CD4-positive, alpha-beta T cell treated with Interleukin-1 beta for 1 hour (primary cell): ENCODE results near the gene HNMT.
"Not testable (repeated sequence)": the region's sequence is repeated elsewhere in the genome, so short reads cannot be mapped to it uniquely, and the experiment has no call there.

Experiments
- DNase-seq, 2 donors: peaks; one replicate each; pipeline ENCODE4 v3.0.0-alpha.2; 2020 to 2022

Gene HNMT

DNA sequence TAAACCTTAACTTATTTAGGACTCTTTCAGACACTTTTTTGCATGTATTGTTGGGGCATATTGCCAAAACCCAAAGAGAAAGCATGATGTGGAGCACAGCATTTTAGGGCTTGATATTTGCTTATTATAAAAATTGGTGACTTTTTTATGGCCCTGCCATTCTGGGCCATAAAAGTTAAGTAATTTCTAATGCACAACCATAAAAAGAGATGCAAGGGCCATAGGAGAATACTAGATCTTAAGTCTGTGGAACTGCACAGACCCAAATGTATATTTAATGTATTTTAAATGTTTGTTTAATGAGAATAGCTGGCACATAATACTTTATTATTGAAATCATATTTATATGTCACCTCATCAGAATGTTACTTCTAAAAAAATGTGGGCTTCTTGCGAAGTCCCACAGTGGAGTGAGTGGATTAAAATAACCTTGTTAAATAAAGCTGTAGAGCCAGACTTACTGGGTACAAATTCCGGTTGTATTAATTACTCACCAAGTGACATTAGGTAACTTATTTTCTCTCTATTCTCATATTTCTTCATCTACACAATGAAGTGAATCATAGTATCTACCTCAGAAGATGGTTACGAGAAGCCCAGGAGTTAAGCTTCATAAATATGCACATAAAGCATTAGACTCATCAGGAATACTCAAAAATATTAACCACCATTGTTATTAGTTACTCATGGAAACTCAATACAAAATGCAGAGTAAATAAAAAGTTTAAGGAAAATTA, 52.2 kb downstream of the HNMT start:
- no peak for DNase-seq

- DNase-seq, result no peak
These were observed 53.6 kb downstream of the HNMT start for GRCh38 chr2:138017824-138018223.

DNA sequence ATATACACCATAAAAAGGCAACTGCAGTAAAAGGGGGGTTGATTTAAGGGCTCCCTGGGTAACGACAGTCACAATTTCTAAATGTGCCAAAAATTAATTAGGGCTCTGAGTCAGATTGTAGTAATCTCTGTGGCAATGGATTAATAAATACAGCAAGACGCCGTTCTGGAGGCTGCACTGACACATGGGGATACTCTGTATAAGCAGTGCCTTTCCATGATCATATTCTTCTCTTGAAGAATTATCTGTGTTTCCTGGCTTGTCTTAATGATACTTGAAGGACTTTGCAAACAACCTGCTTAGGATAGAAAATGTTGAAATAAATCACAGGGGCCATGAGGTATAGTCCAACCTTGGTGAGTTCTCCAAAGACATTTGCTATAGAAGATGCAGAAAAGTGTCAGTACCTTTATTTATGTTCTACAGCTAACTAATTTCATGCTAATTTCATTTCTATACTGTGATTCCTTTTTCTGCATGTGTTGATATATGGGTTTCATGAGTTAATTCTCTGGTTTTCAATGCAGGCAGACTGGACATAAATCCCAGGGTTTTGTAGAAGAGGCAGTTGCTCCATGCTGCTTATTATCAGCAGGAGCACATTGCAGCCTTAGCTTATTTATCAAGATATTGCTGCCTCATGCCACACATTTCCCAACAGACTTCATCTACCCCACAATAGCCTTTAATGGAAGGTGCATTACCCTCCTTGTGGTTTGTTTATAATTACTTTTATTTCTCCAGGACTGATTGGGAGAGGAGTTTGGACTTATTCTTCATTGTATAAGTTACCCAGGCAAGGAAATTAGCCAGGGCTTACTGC, 54.8 kb downstream of the HNMT start:
- no peak for DNase-seq

DNA sequence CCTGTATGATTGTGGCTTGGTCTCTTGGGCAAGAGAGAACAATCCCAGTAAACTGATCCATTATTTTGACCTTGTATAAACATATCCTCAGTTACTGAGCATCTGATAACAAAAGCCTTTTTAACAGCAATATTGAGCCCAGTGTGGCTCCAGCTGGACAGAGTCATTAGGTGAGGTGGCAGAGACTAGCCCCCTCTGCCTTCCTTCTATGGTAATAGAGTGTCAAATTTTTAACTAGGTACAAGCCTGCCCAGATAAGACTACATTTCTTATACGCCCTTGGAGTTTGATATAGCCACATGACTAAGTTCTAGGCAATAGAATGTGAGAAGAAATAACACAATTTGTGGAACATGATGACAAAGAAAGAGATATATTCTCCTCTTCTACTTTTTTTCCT, 56.2 kb downstream of the HNMT start:
- no peak for DNase-seq

- DNase-seq, result no peak
These were observed 56.9 kb downstream of the HNMT start for GRCh38 chr2:138021154-138021553.

DNA sequence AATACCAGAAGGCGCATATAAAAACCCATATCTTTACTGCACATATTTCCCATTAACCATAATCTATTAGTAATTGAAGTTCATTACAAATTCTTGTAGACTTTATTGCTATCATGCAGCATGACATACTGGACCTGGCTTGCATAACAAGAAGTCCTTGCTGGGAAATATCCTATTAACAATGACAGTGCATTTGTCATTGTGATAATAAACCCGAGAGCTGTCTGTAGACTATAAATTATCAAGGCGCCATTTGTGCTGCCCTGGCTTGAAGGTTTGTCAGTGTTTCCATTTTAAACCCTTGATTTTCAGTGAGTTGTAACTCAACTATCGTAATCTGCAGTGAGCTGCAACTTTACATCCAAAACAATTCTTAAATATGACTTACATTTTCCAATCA, 59.0 kb downstream of the HNMT start:
- DNase-seq, result no peak

DNA sequence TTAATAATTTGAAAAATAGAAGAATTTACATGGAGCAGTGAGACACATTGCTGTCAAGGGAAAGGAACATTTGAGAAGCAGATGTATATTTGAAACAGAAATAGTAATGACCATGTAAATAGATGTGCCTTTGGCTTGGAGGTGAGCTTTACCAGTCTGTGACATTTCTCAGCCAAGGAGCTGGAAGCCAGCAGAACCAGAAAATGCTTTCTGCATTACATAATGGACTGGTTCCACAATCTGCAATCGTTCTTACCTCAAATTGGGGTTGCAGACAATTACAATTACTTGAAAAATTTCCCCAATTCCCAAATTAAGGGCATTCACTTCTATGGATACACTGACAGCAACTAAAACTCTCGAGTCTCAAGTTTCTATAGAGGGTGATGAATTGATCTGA, 59.7 kb downstream of the HNMT start:
- no peak for DNase-seq

DNA sequence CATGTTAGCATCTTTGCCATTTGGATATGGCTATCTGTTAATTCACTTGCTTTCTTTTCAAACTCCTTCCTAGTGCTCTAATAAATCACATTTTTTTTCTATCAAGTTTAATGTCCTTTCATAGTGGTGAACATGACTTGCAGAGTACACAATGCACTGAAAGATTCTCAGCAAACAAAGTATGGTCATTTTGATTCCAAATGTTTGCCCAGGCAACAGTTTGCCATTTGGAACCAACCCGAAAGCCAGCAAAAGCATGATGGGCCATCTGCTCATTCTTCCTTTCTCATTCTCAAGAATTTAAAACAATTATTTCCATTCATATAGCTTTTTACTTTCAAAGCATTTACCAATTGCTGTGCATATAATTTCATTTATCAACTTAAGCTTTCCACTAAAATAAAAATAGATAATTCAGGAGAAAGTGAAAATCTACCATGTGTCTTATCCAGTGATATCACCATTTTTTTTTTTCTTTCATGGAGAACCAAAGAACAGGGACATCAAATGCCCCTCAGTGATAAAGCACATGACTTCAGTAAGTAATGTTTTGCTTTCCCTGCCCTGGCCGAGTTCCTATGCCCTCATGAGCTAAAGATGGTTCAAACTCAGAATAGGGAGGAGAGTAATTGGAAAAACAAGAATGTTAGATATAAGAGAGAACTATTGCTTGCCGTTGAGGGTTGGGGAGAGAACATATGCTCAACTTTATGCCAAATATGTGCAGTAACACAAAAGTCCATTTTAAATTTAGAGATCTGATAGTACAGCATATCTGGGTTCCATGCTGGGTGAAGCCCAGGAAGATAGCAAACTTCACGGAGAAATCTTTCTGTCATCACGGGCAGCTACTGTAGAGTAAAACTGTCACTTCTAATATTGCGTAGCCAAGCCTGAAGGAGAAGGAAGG, 62.1 kb downstream of the HNMT start:
- DNase-seq, result no peak

DNA sequence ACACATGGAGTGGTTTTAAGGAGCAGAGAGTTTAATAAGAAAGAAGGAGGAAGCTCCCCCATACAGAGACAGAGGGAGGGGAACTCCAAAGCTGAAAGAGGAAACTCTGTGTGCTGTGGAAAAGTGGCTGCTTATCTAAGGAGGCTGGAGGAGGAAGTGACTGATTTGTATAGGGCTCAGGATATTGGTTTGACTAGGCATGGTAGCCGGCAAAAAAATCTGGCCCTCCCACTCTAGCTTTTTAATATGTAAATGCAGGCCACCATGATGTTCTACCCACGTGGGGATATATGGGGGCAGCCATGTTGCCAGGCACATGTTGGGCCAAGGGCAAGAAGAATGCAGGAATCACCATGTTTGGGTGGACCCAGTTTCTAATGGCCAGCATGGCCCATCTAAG, 64.3 kb downstream of the HNMT start:
- DNase-seq, result peak; percentile 1 to 27

- DNase-seq, result no peak
These were observed 65.0 kb downstream of the HNMT start for GRCh38 chr2:138029276-138029675.

DNA sequence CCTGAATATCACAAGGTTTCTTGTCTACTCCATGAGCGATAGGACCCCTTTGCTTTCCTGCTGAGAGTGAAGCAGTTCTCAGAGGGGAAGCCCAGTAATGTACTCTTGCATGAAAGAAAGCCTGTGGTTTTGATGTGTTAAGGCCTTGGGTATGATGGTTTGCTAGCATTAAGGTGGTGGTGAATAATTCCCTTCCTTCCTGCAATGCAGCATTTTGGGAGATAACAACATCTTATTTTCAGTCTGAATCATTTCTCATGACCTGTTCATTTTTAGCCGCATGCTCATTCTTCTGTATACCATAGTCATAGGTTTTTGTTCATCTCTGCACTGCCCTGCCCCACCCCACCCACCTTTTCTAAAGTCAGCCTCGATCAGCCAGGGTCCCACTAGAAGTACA, 66.2 kb downstream of the HNMT start:
- DNase-seq, result no peak

DNA sequence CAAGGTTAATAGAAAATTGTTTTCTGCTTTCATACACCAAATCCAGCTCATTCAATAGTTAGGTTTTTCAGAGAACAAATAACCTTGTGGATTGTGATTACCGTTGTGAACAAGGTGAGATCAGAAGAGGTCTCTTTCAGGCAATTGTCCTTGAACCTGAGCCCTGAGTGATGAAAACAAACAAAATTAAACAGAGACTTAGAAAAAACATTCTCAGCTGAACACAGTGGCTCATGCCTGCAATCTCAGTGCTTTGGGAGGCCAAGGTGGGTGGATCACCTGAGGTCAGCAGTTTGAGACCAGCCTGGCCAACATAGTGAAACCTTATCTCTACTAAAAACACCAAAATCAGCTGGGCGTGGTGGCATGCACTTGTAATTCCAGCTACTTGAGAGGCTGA, 68.1 kb downstream of the HNMT start:
- no peak for DNase-seq

GRCh38 chr2:138034536-138034935, 70.3 kb downstream of the HNMT start:
- no peak for DNase-seq

- DNase-seq, result no peak
These were observed 71.4 kb downstream of the HNMT start for GRCh38 chr2:138035608-138036217.

- no peak for DNase-seq
These were observed 72.2 kb downstream of the HNMT start for GRCh38 chr2:138036522-138036921.

DNA sequence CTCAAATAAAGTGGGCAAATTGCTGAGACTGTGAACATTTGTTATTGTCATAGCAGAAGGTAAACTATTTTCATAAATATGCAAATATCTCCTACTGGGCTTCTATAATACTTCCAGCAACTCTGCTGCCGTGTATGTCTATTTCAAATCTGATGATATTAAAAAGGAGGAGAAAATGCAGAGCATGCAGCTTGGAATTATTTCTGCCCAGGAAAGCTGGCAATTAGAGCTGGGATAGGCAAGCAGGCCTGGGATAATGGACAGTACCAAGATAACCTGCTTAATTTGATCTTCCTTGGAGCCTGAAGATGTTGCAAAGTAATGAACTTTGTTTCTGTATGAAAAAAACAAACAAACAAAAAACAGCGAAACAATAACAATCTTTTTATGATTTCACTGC, 72.8 kb downstream of the HNMT start:
- no peak for DNase-seq

DNA sequence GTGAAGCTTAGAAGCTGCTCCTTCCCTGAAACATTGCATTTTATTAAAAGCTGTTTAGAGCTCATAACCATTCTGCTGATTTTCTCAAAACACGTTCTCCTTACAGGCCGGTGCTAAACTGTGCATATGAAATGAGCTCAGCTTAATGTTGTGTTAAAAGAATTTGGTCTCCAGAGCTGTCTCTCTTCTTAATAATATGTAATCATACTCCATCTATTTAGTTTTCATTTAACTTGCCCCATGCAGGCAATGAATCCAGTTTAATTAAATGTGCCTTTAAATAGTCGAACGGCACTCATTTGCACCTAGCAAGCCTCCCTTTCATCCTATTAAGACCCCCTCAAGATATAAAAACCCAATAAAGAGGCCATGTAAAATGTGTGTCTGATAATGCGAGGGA, 76.3 kb downstream of the HNMT start:
- no peak for DNase-seq

GRCh38 chr2:138042311-138042710, 78.0 kb downstream of the HNMT start:
- DNase-seq, result no peak

DNA sequence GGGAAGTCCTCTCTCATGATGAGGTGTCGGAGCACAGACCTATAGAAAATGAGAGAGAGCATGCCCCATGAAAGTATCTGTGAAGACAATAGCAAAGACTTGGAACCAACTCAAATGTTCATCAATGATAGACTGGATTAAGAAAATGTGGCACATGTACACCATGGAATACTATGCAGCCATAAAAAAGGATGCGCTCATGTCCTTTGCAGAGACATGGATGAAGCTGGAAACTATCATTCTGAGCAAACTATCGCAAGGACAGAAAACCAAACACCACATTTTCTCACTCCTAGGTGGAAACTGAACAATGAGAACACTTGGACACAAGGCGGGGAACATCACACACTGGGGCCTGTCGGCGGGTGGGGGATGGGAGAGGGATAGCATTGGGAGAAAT, 79.3 kb downstream of the HNMT start:
- DNase-seq, result not testable (repeated sequence)

DNA sequence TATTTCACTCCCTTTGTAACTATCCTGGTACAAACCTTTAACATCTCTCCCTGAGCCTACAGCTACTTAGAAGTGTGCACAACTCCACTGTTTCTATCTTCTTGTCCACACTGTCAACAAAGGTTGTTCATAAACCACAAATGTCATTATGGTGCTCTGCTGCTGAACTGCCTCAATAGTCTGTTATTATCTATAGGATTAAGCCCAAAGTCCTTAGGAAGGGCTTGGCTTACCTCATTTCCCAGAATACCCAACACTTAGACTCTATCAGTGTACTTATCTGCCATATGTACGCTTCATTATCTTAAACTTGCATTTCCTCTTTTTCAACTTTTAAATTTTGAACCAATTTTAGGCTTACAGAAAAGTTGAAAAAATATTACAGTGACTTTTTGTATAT, 94.2 kb downstream of the HNMT start:
- DNase-seq, result no peak

DNA sequence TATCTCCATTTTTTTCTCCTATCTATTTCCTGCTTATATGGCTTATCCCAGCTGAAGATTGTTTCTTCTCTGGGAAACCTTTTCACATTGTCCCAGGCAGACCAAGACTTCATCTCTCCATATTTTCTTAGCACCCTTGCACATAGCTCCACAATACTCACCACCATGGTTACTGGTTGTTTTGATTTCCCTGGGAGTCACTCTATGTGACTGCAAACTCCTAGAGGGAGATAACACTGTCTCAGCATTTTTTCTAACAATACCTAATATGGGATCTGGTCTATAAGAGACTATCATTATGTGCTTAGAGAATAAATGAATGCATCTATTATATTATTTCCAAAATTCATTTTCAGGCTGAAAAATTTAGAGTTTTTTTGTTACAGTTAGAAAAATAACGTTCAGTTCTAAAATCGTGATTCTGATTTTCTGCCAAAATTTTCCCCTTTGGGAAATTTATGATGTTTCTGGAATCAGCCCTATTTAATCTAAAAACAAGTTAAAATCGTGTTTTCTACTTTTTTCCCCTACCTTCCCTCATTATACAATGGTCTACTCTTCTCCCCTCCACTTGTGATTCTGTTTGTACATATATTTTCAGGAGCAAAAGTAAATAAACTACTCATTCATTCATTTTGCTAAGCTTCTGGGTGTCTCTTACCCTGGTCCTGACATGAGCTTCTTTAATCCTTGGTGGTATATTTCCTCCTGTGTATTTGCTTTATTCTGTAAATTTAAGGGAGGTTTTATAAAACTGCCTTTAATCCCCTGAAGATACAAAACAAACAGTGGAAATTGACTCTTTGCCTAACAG, 95.4 kb downstream of the HNMT start:
- DNase-seq, result no peak

DNA sequence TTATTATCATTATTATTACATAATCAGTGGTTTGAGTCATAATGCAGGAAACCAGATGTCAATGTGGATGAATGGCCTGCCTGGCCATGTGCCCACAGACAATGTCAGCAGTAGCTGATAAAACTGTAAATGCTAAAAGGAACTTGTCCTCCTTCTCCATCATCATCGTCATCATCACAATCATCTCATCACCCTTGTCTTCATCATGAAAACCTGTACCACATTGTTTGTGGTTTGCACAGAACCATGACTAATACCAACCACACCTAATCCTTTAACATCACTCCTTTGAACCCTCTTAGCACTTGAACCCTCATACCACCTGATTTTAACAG, 96.0 kb downstream of the HNMT start:
- peak in 1 of 2 donors; percentile 10 for DNase-seq
